Activated T-cell treated with anti-CD3 and anti-CD28 coated beads for 4 hours (primary cell): ENCODE measurements around the gene SRGAP2B.
"Not testable (repeated sequence)": the region's sequence is repeated elsewhere in the genome, so short reads cannot be mapped to it uniquely, and the experiment has no call there.

Source experiments
- DNase-seq: peaks from one replicate; pipeline ENCODE4 v3.0.0-alpha.2; 2020

Gene SRGAP2B

GRCh38 chr1:144992915-144993314 is 102.2 kb downstream of the SRGAP2B start:
- DNase-seq: not testable (repeated sequence)

- DNase-seq: not testable (repeated sequence)
These were observed 104.5 kb downstream of the SRGAP2B start for GRCh38 chr1:144990611-144991010.

- DNase-seq: not testable (repeated sequence)
These were observed 108.0 kb downstream of the SRGAP2B start for GRCh38 chr1:144987131-144987530.

- DNase-seq: not testable (repeated sequence)
These were observed 108.8 kb downstream of the SRGAP2B start for GRCh38 chr1:144986171-144986860.

GRCh38 chr1:144985550-144986170 is 109.5 kb downstream of the SRGAP2B start:
- DNase-seq: not testable (repeated sequence)

GRCh38 chr1:144982802-144983525 is 112.2 kb downstream of the SRGAP2B start:
- DNase-seq: not testable (repeated sequence)

- DNase-seq: not testable (repeated sequence)
These were observed 114.0 kb downstream of the SRGAP2B start for GRCh38 chr1:144981157-144981556.

GRCh38 chr1:144979960-144980595 is 115.0 kb downstream of the SRGAP2B start:
- DNase-seq: not testable (repeated sequence)

GRCh38 chr1:144977856-144978255 is 117.3 kb downstream of the SRGAP2B start:
- DNase-seq: not testable (repeated sequence)

GRCh38 chr1:144971936-144972335 is 123.2 kb downstream of the SRGAP2B start:
- DNase-seq: not testable (repeated sequence)

GRCh38 chr1:144966488-144966887 is 128.6 kb downstream of the SRGAP2B start:
- not testable (repeated sequence) for DNase-seq

GRCh38 chr1:144964765-144965164 is 130.4 kb downstream of the SRGAP2B start:
- not testable (repeated sequence) for DNase-seq

GRCh38 chr1:144964186-144964585 is 130.9 kb downstream of the SRGAP2B start:
- DNase-seq: not testable (repeated sequence)

GRCh38 chr1:144963571-144963970 is 131.6 kb downstream of the SRGAP2B start:
- not testable (repeated sequence) for DNase-seq

- not testable (repeated sequence) for DNase-seq
These were observed 133.2 kb downstream of the SRGAP2B start for GRCh38 chr1:144961604-144962583.

- DNase-seq: not testable (repeated sequence)
These were observed 134.1 kb downstream of the SRGAP2B start for GRCh38 chr1:144960929-144961488.

GRCh38 chr1:144948390-144948789 is 146.7 kb downstream of the SRGAP2B start:
- not testable (repeated sequence) for DNase-seq

GRCh38 chr1:144947495-144947894 is 147.6 kb downstream of the SRGAP2B start:
- DNase-seq: not testable (repeated sequence)

- DNase-seq: not testable (repeated sequence)
These were observed 148.3 kb downstream of the SRGAP2B start for GRCh38 chr1:144946525-144947480.

- DNase-seq: not testable (repeated sequence)
These were observed 153.4 kb downstream of the SRGAP2B start for GRCh38 chr1:144941710-144942109.
